ENCODE data around the gene LRP10. TPM values are rescaled to one million over a fixed set of nuclear protein-coding genes. Genes with fewer than 3 reads are reported as not detected.
"Not testable (repeated sequence)": the region's sequence is repeated elsewhere in the genome, so short reads cannot be mapped to it uniquely, and the experiment has no call there.

LRP10 gene, protein sequence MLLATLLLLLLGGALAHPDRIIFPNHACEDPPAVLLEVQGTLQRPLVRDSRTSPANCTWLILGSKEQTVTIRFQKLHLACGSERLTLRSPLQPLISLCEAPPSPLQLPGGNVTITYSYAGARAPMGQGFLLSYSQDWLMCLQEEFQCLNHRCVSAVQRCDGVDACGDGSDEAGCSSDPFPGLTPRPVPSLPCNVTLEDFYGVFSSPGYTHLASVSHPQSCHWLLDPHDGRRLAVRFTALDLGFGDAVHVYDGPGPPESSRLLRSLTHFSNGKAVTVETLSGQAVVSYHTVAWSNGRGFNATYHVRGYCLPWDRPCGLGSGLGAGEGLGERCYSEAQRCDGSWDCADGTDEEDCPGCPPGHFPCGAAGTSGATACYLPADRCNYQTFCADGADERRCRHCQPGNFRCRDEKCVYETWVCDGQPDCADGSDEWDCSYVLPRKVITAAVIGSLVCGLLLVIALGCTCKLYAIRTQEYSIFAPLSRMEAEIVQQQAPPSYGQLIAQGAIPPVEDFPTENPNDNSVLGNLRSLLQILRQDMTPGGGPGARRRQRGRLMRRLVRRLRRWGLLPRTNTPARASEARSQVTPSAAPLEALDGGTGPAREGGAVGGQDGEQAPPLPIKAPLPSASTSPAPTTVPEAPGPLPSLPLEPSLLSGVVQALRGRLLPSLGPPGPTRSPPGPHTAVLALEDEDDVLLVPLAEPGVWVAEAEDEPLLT
- total RNA-seq, result 10 to 100 TPM; 71.9 to 75.2 TPM

- DNase-seq, result peak; percentile 92
- Mint-ChIP-seq H3K4me1 (ENCODE audit: low read depth) (peaks cover 29% of the 10 kb centered on the region), H3K36me3 (ENCODE audit: low read depth) (peaks cover 29% of the 10 kb centered on the region), H3K27me3 (ENCODE audit: low read depth) (no peaks in the 10 kb centered on the region), H3K4me3 (peak within 1 kb of the TSS; percentile 91), H3K9me3 (no peaks in the 10 kb centered on the region), H3K27ac (peak within 1 kb of the TSS; percentile 100)
- intact Hi-C loops (cut with micrococcal nuclease), result loop anchor here (1.0 to 5.0 kb wide), 16 partner anchors 13 to 1604 kb away; partner anchors contain the start of genes DAD1, HAUS4, HNRNPC and MRPL52
- CTCF ChIA-PET, result interaction anchor here (0.6 to 5.6 kb wide), 25 partner anchors 8 to 1018 kb away, joined by 3 to 125 read pairs (median 5); partner anchors contain the start of genes AJUBA, PRMT5, RBM23 and REM2
These were observed at the start of gene LRP10 for GRCh38 chr14:22871224-22872032. Gene LRP10 (plus strand): TSS chr14:22871740. CDS start chr14:22872304, 564 bp downstream.

GRCh38 chr14:22822016-22822570 is 49.4 kb upstream of the LRP10 start:
- Mint-ChIP-seq H3K4me3 (peak overlapping the region; percentile 61), H3K4me1 (ENCODE audit: low read depth) (peaks cover 31% of the 10 kb centered on the region), H3K27me3 (ENCODE audit: low read depth) (peaks cover 1% of the 10 kb centered on the region), H3K36me3 (ENCODE audit: low read depth) (no peaks in the 10 kb centered on the region), H3K9me3 (no peaks in the 10 kb centered on the region), H3K27ac (no peak overlapping the region)
- no peak for DNase-seq
- intact Hi-C loops (cut with micrococcal nuclease), result loop anchor here (1.0 to 2.0 kb wide), 3 partner anchors 164 to 265 kb away; partner anchors contain the start of gene CDH24
- CTCF ChIA-PET, result interaction anchor here (0.7 to 7.5 kb wide), 19 partner anchors 7 to 265 kb away, joined by 3 to 212 read pairs (median 4); partner anchors contain the start of genes AJUBA, OXA1L, REM2 and SLC7A7

GRCh38 chr14:22822571-22823098 is 48.9 kb upstream of the LRP10 start:
- Mint-ChIP-seq H3K27me3 (ENCODE audit: low read depth) (peaks cover 1% of the 10 kb centered on the region), H3K4me3 (peak overlapping the region; percentile 61), H3K4me1 (ENCODE audit: low read depth) (peaks cover 31% of the 10 kb centered on the region), H3K36me3 (ENCODE audit: low read depth) (no peaks in the 10 kb centered on the region), H3K27ac (no peak overlapping the region), H3K9me3 (no peaks in the 10 kb centered on the region)
- intact Hi-C loops (cut with micrococcal nuclease), result loop anchor here (1.0 to 2.0 kb wide), 6 partner anchors 31 to 266 kb away; partner anchors contain the start of gene CDH24
- CTCF ChIA-PET, result interaction anchor here (0.6 to 7.5 kb wide), 29 partner anchors 8 to 266 kb away, joined by 3 to 212 read pairs (median 4); partner anchors contain the start of genes AJUBA, OXA1L, REM2 and SLC7A7
- peak; percentile 75 for DNase-seq

DNA sequence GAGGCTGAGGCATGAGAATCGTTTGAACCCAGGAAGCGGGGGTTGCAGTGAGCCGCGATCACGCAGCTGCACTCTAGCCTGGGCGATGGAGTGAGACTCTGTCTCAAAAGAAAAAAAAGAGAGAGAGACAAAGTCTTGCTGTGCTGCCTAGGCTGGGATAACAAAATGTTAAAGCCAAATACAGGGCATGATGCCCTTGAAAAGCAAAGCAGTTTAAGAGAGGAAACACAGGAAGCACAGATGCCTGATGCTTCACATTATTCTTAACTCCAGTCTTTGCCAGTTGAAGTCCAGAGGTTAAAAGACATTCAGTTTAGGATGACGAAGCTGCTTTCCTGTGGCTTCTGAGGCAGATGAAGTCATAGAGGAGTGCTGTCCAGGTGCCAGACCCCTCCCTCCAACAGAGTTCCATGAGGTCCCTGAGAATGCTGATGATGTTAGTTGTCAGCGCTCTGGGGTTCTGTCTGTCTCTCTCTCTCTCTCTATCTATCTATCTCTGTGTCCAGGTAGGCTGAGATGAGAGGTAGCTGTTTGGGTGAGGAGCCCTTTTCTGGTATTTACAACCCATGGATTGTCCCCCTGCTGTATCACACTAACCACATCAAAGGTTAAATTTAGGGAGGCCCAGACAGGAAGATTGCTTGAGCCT is 46.7 kb upstream of the LRP10 start:
- Mint-ChIP-seq H3K27ac (peak overlapping the region; percentile 41), H3K4me1 (ENCODE audit: low read depth) (peaks cover 31% of the 10 kb centered on the region), H3K36me3 (ENCODE audit: low read depth) (no peaks in the 10 kb centered on the region), H3K27me3 (ENCODE audit: low read depth) (peaks cover 1% of the 10 kb centered on the region), H3K9me3 (no peaks in the 10 kb centered on the region), H3K4me3 (peak overlapping the region; percentile 36)
- peak; percentile 45 for DNase-seq
- CTCF ChIA-PET, result interaction anchor here (0.7 to 7.5 kb wide), 12 partner anchors 10 to 919 kb away, joined by 3 to 212 read pairs (median 4); partner anchors contain the start of genes OXA1L and SLC7A7
- intact Hi-C loops (cut with micrococcal nuclease), result no loop called here

DNA sequence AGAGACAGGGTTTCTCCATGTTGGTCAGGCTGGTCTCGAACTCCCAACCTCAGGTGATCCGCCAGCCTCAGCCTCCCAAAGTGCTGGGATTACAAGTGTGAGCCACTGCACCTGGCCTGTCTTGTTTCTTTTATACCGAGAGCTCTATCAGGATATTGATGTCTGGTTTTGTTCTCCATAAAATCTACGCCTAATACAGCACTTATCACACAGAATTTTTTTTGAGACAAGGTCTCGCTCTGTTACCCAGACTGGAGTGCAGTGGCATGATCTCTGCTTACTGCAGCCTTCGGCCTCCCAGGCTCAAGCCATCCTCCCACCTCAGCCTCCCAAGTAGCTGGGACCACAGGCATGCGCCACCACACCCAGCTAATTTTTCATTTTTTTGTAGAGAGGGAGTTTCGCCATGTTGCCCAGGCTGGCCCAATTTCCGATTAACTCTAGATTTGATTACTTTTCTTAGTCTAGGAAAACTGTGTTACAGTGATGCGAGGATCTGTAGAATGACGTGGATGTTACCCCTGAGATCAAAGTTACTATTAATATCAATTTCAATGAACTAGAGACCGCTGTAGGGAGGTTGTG is 42.4 kb upstream of the LRP10 start:
- not testable (repeated sequence) for H3K9me3 Mint-ChIP-seq; DNase-seq; H3K27me3 Mint-ChIP-seq (ENCODE audit: low read depth)
- Mint-ChIP-seq H3K36me3 (ENCODE audit: low read depth) (peaks cover 15% of the 10 kb centered on the region), H3K4me1 (ENCODE audit: low read depth) (peaks cover 40% of the 10 kb centered on the region), H3K4me3 (peak overlapping the region; percentile 94), H3K27ac (peak overlapping the region; percentile 97)
- CTCF ChIA-PET, result interaction anchor here (1.2 to 2.7 kb wide), 7 partner anchors 22 to 259 kb away, joined by 3 to 16 read pairs (median 9); no protein-coding TSS in a partner anchor
- intact Hi-C loops (cut with micrococcal nuclease), result loop anchor here (1.0 to 2.0 kb wide), 5 partner anchors 42 to 100 kb away; partner anchors contain the start of genes LRP10, OXA1L, PRMT5 and RBM23

DNA sequence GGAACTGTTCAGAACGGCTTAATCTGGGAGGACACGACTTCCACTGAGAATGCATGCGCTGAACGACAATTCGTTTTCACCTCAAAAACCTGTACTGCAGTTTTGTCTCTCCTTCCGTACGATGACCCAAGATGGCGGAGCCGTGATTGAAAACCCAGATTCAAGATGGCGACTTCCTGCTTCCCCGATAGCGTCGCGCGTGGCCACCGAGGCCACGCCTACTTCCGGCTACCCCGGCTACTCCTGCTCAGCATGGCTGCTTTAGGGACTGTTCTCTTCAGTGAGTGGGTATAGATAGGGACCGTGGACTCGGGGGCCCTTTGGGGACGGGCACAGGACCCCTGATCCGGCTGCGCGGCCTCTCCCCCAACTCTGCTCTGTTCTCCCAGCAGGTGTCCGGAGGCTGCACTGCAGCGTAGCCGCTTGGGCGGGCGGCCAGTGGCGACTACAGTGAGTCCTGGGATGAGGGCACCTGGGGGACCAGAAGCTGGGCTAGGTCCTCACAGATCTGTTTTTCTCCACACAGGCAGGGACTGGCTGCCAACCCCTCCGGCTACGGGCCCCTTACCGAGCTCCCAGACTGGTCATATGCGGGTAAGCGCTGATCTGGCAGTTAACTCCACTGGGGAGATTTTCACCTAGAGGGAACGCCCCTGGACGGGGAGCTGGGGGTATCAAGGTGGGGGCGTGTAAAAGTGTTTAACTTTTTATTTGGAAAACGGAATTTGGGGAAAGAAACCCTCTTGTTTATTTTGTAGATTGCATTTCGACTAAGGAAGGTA is 41.7 kb upstream of the LRP10 start, which contains the start of gene MRPL52:
MRPL52 (plus strand) TSS at position 227 of the 782 bp plus-strand sequence; CDS start at position 253, 26 bp downstream.
- DNase-seq, result peak; percentile 94
- H3K27me3 Mint-ChIP-seq (ENCODE audit: low read depth), result no peaks in the 10 kb centered on the region
- H3K27ac Mint-ChIP-seq, result peak within 1 kb of the TSS; percentile 97
- H3K36me3 Mint-ChIP-seq (ENCODE audit: low read depth), result peaks cover 15% of the 10 kb centered on the region
- H3K9me3 Mint-ChIP-seq, result no peaks in the 10 kb centered on the region
- peak within 1 kb of the TSS; percentile 94 for H3K4me3 Mint-ChIP-seq
- intact Hi-C loops (cut with micrococcal nuclease), result loop anchor here (1.0 to 2.0 kb wide), 5 partner anchors 41 to 99 kb away; partner anchors contain the start of genes LRP10, OXA1L, PRMT5 and RBM23
- CTCF ChIA-PET, result interaction anchor here (0.7 to 2.7 kb wide), 11 partner anchors 20 to 917 kb away, joined by 3 to 16 read pairs (median 5); partner anchors contain the start of gene RBM23
- H3K4me1 Mint-ChIP-seq (ENCODE audit: low read depth), result peaks cover 34% of the 10 kb centered on the region

DNA sequence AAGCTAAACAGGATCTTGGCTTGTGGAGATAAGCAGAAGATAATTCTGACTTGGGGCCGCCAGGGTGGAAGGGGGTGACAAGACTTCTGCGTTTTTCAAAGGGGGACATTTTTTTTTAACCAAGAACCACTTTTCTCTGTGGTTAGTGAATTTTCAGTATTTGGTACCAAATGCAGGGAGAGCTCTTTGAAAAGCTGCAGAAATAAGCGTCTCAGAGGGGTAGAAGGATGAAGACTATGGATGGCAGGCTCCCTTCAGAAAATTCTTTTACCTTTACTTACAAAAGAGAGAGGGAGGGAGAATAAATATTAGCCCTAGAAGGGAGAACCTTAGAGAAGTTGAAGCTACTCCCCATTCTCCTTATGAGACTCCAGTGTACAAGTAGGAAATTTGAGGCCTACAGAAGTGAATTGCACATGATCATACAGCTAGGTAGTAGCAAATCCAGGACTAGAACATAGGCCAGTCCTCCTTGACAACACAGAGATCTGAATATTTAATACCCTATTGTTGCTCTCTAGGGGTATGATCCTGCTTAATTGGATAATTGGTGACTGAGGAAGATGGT is 41.0 kb upstream of the LRP10 start:
- Mint-ChIP-seq H3K4me1 (ENCODE audit: low read depth) (peaks cover 31% of the 10 kb centered on the region), H3K27ac (peak overlapping the region; percentile 97), H3K9me3 (no peaks in the 10 kb centered on the region), H3K36me3 (ENCODE audit: low read depth) (peaks cover 17% of the 10 kb centered on the region), H3K27me3 (ENCODE audit: low read depth) (no peaks in the 10 kb centered on the region), H3K4me3 (peak overlapping the region; percentile 94)
- intact Hi-C loops (cut with micrococcal nuclease), result no loop called here
- DNase-seq, result no peak
- CTCF ChIA-PET, result interaction anchor here (0.7 to 2.7 kb wide), 12 partner anchors 7 to 918 kb away, joined by 3 to 16 read pairs (median 5); partner anchors contain the start of genes ABHD4 and RBM23

GRCh38 chr14:22835505-22835904 is 36.0 kb upstream of the LRP10 start:
- DNase-seq, result no peak
- no peak overlapping the region for H3K27ac Mint-ChIP-seq
- CTCF ChIA-PET, result interaction anchor here (1.1 to 10.5 kb wide), 5 partner anchors 13 to 279 kb away, joined by 3 to 105 read pairs (median 3); no protein-coding TSS in a partner anchor
- H3K36me3 Mint-ChIP-seq (ENCODE audit: low read depth), result peaks cover 22% of the 10 kb centered on the region
- H3K9me3 Mint-ChIP-seq, result no peaks in the 10 kb centered on the region
- intact Hi-C loops (cut with micrococcal nuclease), result no loop called here
- peaks cover 28% of the 10 kb centered on the region for H3K4me1 Mint-ChIP-seq (ENCODE audit: low read depth)
- no peak overlapping the region for H3K4me3 Mint-ChIP-seq
- H3K27me3 Mint-ChIP-seq (ENCODE audit: low read depth), result peaks cover 4% of the 10 kb centered on the region

- Mint-ChIP-seq H3K27ac (no peak within 1 kb of the TSS), H3K27me3 (ENCODE audit: low read depth) (peaks cover 4% of the 10 kb centered on the region), H3K36me3 (ENCODE audit: low read depth) (peaks cover 18% of the 10 kb centered on the region), H3K9me3 (no peaks in the 10 kb centered on the region), H3K4me1 (ENCODE audit: low read depth) (peaks cover 19% of the 10 kb centered on the region), H3K4me3 (peak within 1 kb of the TSS; percentile 78)
- intact Hi-C loops (cut with micrococcal nuclease), result no loop called here
- CTCF ChIA-PET, result interaction anchor here (1.3 to 10.5 kb wide), 3 partner anchors 13 to 37 kb away, joined by 5 to 105 read pairs (median 27); no protein-coding TSS in a partner anchor
- no peak for DNase-seq
These were observed 35.0 kb upstream of the LRP10 start, which contains the start of gene MMP14 for GRCh38 chr14:22836301-22837113. Gene MMP14 (plus strand): TSS chr14:22836585. CDS start chr14:22836818, 233 bp downstream.
